Measurements from ENCODE around the gene PIGR.

DNA sequence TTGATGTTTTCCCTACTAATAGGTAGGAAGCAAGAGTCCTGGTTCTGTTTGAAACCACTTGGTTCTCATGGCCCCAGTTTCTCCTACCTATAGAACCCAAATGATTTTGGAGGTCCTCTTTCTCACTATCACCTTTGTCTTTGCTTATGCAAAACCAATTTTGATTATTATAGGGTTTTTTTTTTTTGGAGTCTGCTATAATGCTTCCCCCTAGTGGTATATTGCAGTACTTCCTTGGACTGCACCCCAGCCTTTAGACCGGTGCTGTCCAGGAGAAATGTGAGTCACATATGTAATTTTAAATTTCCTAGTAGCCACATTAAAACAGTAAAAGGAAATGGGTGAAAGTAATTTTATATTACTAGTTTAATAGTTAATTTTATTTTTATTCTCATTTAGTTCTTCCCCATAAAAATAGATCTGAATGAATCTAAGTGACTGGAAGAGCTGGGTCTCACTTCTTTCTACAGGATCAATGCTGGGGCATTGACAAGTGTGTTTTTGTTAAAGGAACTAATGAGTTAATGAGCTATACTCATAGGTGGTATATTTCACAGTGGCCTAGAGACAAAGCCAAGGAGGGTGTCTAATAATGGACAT, 35.1 kb downstream of the PIGR start:
- TF ChIP-seq, protein P1, sequence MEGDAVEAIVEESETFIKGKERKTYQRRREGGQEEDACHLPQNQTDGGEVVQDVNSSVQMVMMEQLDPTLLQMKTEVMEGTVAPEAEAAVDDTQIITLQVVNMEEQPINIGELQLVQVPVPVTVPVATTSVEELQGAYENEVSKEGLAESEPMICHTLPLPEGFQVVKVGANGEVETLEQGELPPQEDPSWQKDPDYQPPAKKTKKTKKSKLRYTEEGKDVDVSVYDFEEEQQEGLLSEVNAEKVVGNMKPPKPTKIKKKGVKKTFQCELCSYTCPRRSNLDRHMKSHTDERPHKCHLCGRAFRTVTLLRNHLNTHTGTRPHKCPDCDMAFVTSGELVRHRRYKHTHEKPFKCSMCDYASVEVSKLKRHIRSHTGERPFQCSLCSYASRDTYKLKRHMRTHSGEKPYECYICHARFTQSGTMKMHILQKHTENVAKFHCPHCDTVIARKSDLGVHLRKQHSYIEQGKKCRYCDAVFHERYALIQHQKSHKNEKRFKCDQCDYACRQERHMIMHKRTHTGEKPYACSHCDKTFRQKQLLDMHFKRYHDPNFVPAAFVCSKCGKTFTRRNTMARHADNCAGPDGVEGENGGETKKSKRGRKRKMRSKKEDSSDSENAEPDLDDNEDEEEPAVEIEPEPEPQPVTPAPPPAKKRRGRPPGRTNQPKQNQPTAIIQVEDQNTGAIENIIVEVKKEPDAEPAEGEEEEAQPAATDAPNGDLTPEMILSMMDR (IDR thresholded peaks at IDR 0.05), result peak; percentile 57 to 95 (median 80)
- TF ChIP-seq POLR2A (IDR thresholded peaks at IDR 0.05), result no peak

Data from adrenal gland (tissue), 5 donors.